A549 (cell line): ENCODE results near the gene SYCP2. TPM values are rescaled to one million over a fixed set of nuclear protein-coding genes. Genes with fewer than 3 reads are reported as not detected.

Experiments
- ATAC-seq, 2 experiments: fragments of 200-7000 bp in 1 of 2; fragments of >200 bp in 1 of 2; cut with Nextera tagmentation in 1 of 2; cut with Tn5 transposase in 1 of 2; 3 replicates each; pipeline versions ENCODE4 v1.8.0 to v1.9.1; 2018 to 2020; ENCODE audit warnings: mild to moderate bottlenecking in 1 of 2, moderate library complexity in 1 of 2
- CTCF ChIA-PET: fragments of 300-600 bp; sonication (Branson Sonifier 250); formaldehyde crosslinking; extraction: SDS; loops from one replicate; lab custom pipeline; 2021; ENCODE audit warnings: antibody characterized with exemption, inconsistent platforms; lab: Yijun Ruan, JAX
- POLR2A ChIA-PET: fragments of 350-600 bp; formaldehyde crosslinking; extraction: SDS; loops from one replicate; lab custom pipeline; 2021; ENCODE audit warnings: antibody characterized with exemption, inconsistent platforms; lab: Yijun Ruan, JAX
- DNase-seq, 2 experiments: peaks; one replicate each; pipeline versions ENCODE4 v3.0.0 to v3.0.0-alpha.2; 2011 to 2016; ENCODE audit warnings: low read depth in 1 of 2, low spot score in 1 of 2
- FAIRE-seq: peaks from 2 replicates; lab custom pipeline; 2011; peaks lifted over from hg19 to GRCh38; lab: Jason Lieb, UNC
- H3K27ac ChIP-seq, 2 experiments: fragments of >200 bp; sonication (Bioruptor Twin); formaldehyde crosslinking; 3 replicates each; pipeline ENCODE4 v1.5.1; 2016 to 2017
- H3K4me1 ChIP-seq: fragments of >200 bp; sonication (Bioruptor Twin); formaldehyde crosslinking; 3 replicates; pipeline ENCODE4 v1.6.1; 2016
- H3K4me2 ChIP-seq: fragments of >200 bp; sonication (Bioruptor Twin); formaldehyde crosslinking; 3 replicates; pipeline ENCODE4 v1.6.1; 2016
- H3K4me3 ChIP-seq: fragments of >200 bp; sonication (Bioruptor Twin); formaldehyde crosslinking; 3 replicates; pipeline ENCODE4 v1.5.1; 2016
- H3K9me3 ChIP-seq: fragments of >200 bp; sonication (Bioruptor Twin); formaldehyde crosslinking; 3 replicates; pipeline ENCODE4 v1.6.1; 2016
- BHLHE40 ChIP-seq: IDR thresholded peaks from 2 replicates; pipeline ENCODE4 v1.6.1; 2012; ENCODE audit warnings: low read depth, low read length, inconsistent platforms
- CBX8 ChIP-seq: fragments of 200-600 bp; sonication (generic); IDR thresholded peaks from 2 replicates; pipeline ENCODE4 v1.6.1; 2016
- CEBPB ChIP-seq, 2 experiments: fragments of >200 bp in 1 of 2; sonication (Bioruptor Twin) in 1 of 2; formaldehyde crosslinking in 1 of 2; IDR thresholded peaks; 2 replicates each; pipeline ENCODE4 v1.6.1; 2012 to 2016
- EHF ChIP-seq: fragments of 250-450 bp; sonication (Bioruptor Pico); IDR thresholded peaks from 2 replicates; pipeline ENCODE4 v1.5.0; 2020; ENCODE audit warnings: mild to moderate bottlenecking
- EHMT2 ChIP-seq: fragments of 200-600 bp; sonication (generic); IDR thresholded peaks from 2 replicates; pipeline ENCODE4 v1.6.1; 2016; ENCODE audit warnings: antibody characterized with exemption, low read depth, mild to moderate bottlenecking, moderate library complexity
- EP300 ChIP-seq, 2 experiments: fragments of >200 bp; sonication (Bioruptor Twin); formaldehyde crosslinking; IDR thresholded peaks; 2 replicates in 1 of 2; 3 replicates in 1 of 2; pipeline ENCODE4 v1.6.1; 2016 to 2017
- GATA3 ChIP-seq: IDR thresholded peaks from 2 replicates; pipeline ENCODE4 v1.6.1; 2012; ENCODE audit warnings: borderline replicate concordance
- HDAC2 ChIP-seq: fragments of 200-600 bp; sonication (generic); IDR thresholded peaks from 2 replicates; pipeline ENCODE4 v1.6.1; 2016
- HEYL ChIP-seq: fragments of 250-450 bp; sonication (Bioruptor Pico); IDR thresholded peaks from 2 replicates; pipeline ENCODE4 v1.8.0; 2021; ENCODE audit warnings: mild to moderate bottlenecking, moderate library complexity
- HOXA7 ChIP-seq: fragments of 250-450 bp; sonication (Bioruptor Pico); IDR thresholded peaks from 2 replicates; pipeline ENCODE4 v1.5.0; 2020; ENCODE audit warnings: mild to moderate bottlenecking, moderate library complexity
- JUN ChIP-seq, 2 experiments: fragments of >200 bp; sonication (Bioruptor Twin); formaldehyde crosslinking; IDR thresholded peaks; 2 replicates in 1 of 2; 3 replicates in 1 of 2; pipeline ENCODE4 v1.6.1; 2016 to 2017
- JUNB ChIP-seq: fragments of >200 bp; sonication (Bioruptor Twin); formaldehyde crosslinking; IDR thresholded peaks from 2 replicates; pipeline ENCODE4 v1.6.1; 2016
- KDM1A ChIP-seq: fragments of 200-600 bp; sonication (generic); IDR thresholded peaks from 2 replicates; pipeline ENCODE4 v1.6.1; 2016; ENCODE audit warnings: low read depth, mild to moderate bottlenecking
- KDM5A ChIP-seq: fragments of 200-600 bp; sonication (generic); IDR thresholded peaks from 2 replicates; pipeline ENCODE4 v1.6.1; 2016; ENCODE audit warnings: antibody characterized with exemption, mild to moderate bottlenecking
- MAFK ChIP-seq: fragments of 450-650 bp; IDR thresholded peaks from 2 replicates; pipeline ENCODE4 v1.6.1; 2014; ENCODE audit not compliant: partially characterized antibody
- MAZ ChIP-seq: fragments of 150-350 bp; IDR thresholded peaks from 2 replicates; pipeline ENCODE4 v1.6.1; 2014; ENCODE audit warnings: antibody characterized with exemption, low read depth, low read length, borderline replicate concordance
- NFE2L2 ChIP-seq: fragments of 150-350 bp; conservative IDR thresholded peaks from 2 replicates; pipeline ENCODE4 v1.6.1; 2014; ENCODE audit warnings: low read length
- NPAS2 ChIP-seq: fragments of 250-450 bp; sonication (Bioruptor Pico); IDR thresholded peaks from 2 replicates; pipeline ENCODE4 v1.8.0; 2022; ENCODE audit warnings: mild to moderate bottlenecking, moderate library complexity, borderline replicate concordance
- NR3C1 ChIP-seq: fragments of >200 bp; sonication (Bioruptor Twin); formaldehyde crosslinking; IDR thresholded peaks from 3 replicates; pipeline ENCODE4 v1.6.1; 2017
- PHF8 ChIP-seq: fragments of 200-600 bp; sonication (generic); IDR thresholded peaks from 2 replicates; pipeline ENCODE4 v1.6.1; 2016; ENCODE audit warnings: low read depth, mild to moderate bottlenecking, antibody characterized with exemption, moderate library complexity, borderline replicate concordance
- POLR2A ChIP-seq: IDR thresholded peaks from 2 replicates; pipeline ENCODE4 v1.6.1; 2012; ENCODE audit warnings: mild to moderate bottlenecking, low read length
- RARB ChIP-seq: fragments of 250-450 bp; sonication (Bioruptor Pico); IDR thresholded peaks from 2 replicates; pipeline ENCODE4 v1.8.0; 2021; ENCODE audit warnings: mild to moderate bottlenecking, moderate library complexity
- RCOR1 ChIP-seq: fragments of 150-350 bp; IDR thresholded peaks from 2 replicates; pipeline ENCODE4 v1.6.1; 2014; ENCODE audit warnings: antibody characterized with exemption, low read length, low read depth
- RFX5 ChIP-seq: fragments of 450-650 bp; IDR thresholded peaks from 2 replicates; pipeline ENCODE4 v1.7.1; 2014; ENCODE audit warnings: antibody characterized with exemption, mild to moderate bottlenecking, moderate library complexity
- RNF2 ChIP-seq: fragments of 200-600 bp; sonication (generic); IDR thresholded peaks from 2 replicates; pipeline ENCODE4 v1.6.1; 2016; ENCODE audit warnings: low read depth, mild to moderate bottlenecking, antibody characterized with exemption, moderate library complexity, borderline replicate concordance
- SMC3 ChIP-seq: fragments of >200 bp; sonication (Bioruptor Twin); formaldehyde crosslinking; IDR thresholded peaks from 3 replicates; pipeline ENCODE4 v1.6.1; 2018; ENCODE audit warnings: inconsistent platforms
- SREBF2 ChIP-seq: fragments of 450-650 bp; IDR thresholded peaks from 2 replicates; pipeline ENCODE4 v1.6.1; 2014; ENCODE audit warnings: mild to moderate bottlenecking, moderate library complexity
- TFCP2L1 ChIP-seq: fragments of 250-450 bp; sonication (Bioruptor Pico); IDR thresholded peaks from 2 replicates; pipeline ENCODE4 v1.5.0; 2021; ENCODE audit warnings: mild to moderate bottlenecking
- ZC3H11A ChIP-seq: fragments of 450-650 bp; IDR thresholded peaks from 2 replicates; pipeline ENCODE4 v1.6.1; 2014; ENCODE audit warnings: antibody characterized with exemption, mild to moderate bottlenecking
- WGBS: methylation state at CpG from one replicate; pipeline ENCODE4 v1.1.6; 2017; ENCODE audit errors: missing lambda C conversion rate; 5-methylcytosine and 5-hydroxymethylcytosine counted together
- polyA plus RNA-seq, 4 experiments: library from polyadenylated mRNA; depleted of rRNA in 3 of 4; stranded (reverse); fragments of >200 nt; fragmentation: RNase III in 1 of 4; extraction: RNeasy Plus Mini Kit Qiagen cat#74134 plus additional on column Dnase treatment in 1 of 4; gene quantifications; 2 replicates in 3 of 4; 3 replicates in 1 of 4; pipeline ENCODE4 v1.2.3, GENCODE V29; 2011 to 2017
- TF ChIP-seq, protein P1 (sequence below): IDR thresholded peaks from 2 replicates; pipeline ENCODE4 v1.6.1; 2012
- TF ChIP-seq, protein P2 (sequence below): fragments of >200 bp; sonication (Bioruptor Twin); formaldehyde crosslinking; IDR thresholded peaks from 3 replicates; pipeline ENCODE4 v1.5.1; 2016
- TF ChIP-seq, protein P3 (sequence below): fragments of 250-450 bp; sonication (Bioruptor Pico); IDR thresholded peaks from 2 replicates; pipeline ENCODE4 v1.5.0; 2021; ENCODE audit warnings: mild to moderate bottlenecking, moderate library complexity, borderline replicate concordance
- TF ChIP-seq, protein P4 (sequence below): fragments of >200 bp; sonication (Bioruptor Twin); formaldehyde crosslinking; IDR thresholded peaks from 3 replicates; pipeline ENCODE4 v1.6.1; 2016
- TF ChIP-seq, protein P5 (sequence below): IDR thresholded peaks from 2 replicates; pipeline ENCODE4 v1.6.1; 2012; ENCODE audit warnings: low read depth, borderline replicate concordance
- TF ChIP-seq, protein P6 (sequence below): fragments of 250-450 bp; sonication (Bioruptor Pico); IDR thresholded peaks from 2 replicates; pipeline ENCODE4 v1.5.0; 2020; ENCODE audit warnings: low read depth, mild to moderate bottlenecking, moderate library complexity
- TF ChIP-seq, protein P7 (sequence below): fragments of 150-350 bp; IDR thresholded peaks from 2 replicates; pipeline ENCODE4 v1.6.1; 2014; ENCODE audit warnings: low read depth, mild to moderate bottlenecking, low read length

The SYCP2 gene
- polyA plus RNA-seq, 2 of the 4 experiments (the other 2 are of a cell fraction), result 0.52 to 2.1 TPM

DNA sequence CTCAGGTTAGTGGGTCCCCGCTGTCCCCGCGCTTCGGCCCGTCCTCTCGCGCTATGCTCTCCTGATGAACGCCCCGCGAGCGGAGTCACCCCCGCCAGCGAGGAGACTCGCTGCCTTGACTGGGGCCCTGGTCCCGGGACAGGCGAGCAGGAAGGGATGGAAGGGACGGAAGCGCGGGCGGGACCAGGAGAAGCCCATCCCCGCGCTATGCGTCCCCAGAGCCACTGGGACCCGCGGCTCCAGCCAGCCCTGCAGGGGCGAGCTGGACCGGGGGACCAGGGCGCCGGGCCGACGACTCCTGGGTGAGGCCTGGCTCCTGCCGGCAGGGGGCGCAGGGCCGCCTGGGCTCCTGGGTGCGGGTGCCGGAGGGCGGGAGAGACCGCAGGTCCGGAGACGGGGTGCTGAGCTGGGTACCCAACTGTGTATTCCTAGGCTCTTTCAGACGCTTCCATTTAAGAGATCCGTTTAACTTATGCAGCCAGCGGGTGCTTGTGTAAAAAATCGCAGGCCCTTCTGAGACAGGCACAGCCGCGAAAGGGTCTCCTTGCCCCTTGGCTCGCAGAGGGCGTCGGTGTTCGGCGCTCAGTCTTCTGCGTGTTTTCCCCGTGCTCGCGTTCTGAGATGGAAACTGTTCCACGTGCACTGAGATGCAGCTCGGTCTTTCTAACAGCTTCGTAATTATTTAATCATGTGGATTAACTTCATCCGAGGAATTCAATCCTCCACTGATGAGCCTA is 580 bp upstream of the SYCP2 start:
- no peak for FAIRE-seq
- H3K4me2 ChIP-seq, result peak overlapping the region; percentile 82
- ChIA-PET CTCF (interaction anchor here (0.6 to 4.4 kb wide), 18 partner anchors 9 to 1182 kb away, joined by 3 to 73 read pairs (median 4); partner anchors contain the start of gene CDH26), POLR2A (no interaction called here)
- 12% methylated on average over 31 of the region's 59 CpGs for WGBS
- H3K9me3 ChIP-seq, result peaks cover 3% of the 10 kb centered on the region; the same call in 2 of the 3 replicates
- H3K27ac ChIP-seq, result peak overlapping the region; percentile 72 to 87
- peak; percentile 98 to 99 for ATAC-seq
- DNase-seq, result peak; percentile 79 to 82
- H3K4me3 ChIP-seq, result peak overlapping the region; percentile 66
- H3K4me1 ChIP-seq, result peaks cover 16% of the 10 kb centered on the region; the same call in 2 of the 3 replicates
- TF ChIP-seq SMC3 (peak; percentile 31; the same call in 1 of the 3 replicates), HEYL (CRISPR knock-in tag) (no peak), TFCP2L1 (no peak), MAFK (no peak), POLR2A (no peak), JUNB (no peak), KDM1A (no peak), PHF8 (peak; percentile 66; the same call in 1 of the 2 replicates), MAZ (no peak), RCOR1 (no peak), NFE2L2 (no peak), RFX5 (no peak), NPAS2 (CRISPR knock-in tag) (no peak), EP300 (IDR thresholded peaks at IDR 0.05) (no peak), KDM5A (no peak), BHLHE40 (no peak), CEBPB (IDR thresholded peaks at IDR 0.05) (no peak), SREBF2 (no peak), JUN (IDR thresholded peaks at IDR 0.05) (no peak), CBX8 (no peak), GATA3 (no peak), RARB (CRISPR knock-in tag) (no peak), HDAC2 (no peak), HOXA7 (CRISPR knock-in tag) (no peak), EHF (no peak), RNF2 (no peak), NR3C1 (no peak), ZC3H11A (no peak), EHMT2 (no peak)
- TF ChIP-seq, protein P1, sequence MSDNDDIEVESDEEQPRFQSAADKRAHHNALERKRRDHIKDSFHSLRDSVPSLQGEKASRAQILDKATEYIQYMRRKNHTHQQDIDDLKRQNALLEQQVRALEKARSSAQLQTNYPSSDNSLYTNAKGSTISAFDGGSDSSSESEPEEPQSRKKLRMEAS, result peak; percentile 27
- TF ChIP-seq, protein P2, sequence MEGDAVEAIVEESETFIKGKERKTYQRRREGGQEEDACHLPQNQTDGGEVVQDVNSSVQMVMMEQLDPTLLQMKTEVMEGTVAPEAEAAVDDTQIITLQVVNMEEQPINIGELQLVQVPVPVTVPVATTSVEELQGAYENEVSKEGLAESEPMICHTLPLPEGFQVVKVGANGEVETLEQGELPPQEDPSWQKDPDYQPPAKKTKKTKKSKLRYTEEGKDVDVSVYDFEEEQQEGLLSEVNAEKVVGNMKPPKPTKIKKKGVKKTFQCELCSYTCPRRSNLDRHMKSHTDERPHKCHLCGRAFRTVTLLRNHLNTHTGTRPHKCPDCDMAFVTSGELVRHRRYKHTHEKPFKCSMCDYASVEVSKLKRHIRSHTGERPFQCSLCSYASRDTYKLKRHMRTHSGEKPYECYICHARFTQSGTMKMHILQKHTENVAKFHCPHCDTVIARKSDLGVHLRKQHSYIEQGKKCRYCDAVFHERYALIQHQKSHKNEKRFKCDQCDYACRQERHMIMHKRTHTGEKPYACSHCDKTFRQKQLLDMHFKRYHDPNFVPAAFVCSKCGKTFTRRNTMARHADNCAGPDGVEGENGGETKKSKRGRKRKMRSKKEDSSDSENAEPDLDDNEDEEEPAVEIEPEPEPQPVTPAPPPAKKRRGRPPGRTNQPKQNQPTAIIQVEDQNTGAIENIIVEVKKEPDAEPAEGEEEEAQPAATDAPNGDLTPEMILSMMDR, result peak; percentile 90
- TF ChIP-seq, protein P3, sequence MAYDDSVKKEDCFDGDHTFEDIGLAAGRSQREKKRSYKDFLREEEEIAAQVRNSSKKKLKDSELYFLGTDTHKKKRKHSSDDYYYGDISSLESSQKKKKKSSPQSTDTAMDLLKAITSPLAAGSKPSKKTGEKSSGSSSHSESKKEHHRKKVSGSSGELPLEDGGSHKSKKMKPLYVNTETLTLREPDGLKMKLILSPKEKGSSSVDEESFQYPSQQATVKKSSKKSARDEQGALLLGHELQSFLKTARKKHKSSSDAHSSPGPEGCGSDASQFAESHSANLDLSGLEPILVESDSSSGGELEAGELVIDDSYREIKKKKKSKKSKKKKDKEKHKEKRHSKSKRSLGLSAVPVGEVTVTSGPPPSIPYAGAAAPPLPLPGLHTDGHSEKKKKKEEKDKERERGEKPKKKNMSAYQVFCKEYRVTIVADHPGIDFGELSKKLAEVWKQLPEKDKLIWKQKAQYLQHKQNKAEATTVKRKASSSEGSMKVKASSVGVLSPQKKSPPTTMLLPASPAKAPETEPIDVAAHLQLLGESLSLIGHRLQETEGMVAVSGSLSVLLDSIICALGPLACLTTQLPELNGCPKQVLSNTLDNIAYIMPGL, result no peak
- TF ChIP-seq, protein P4, sequence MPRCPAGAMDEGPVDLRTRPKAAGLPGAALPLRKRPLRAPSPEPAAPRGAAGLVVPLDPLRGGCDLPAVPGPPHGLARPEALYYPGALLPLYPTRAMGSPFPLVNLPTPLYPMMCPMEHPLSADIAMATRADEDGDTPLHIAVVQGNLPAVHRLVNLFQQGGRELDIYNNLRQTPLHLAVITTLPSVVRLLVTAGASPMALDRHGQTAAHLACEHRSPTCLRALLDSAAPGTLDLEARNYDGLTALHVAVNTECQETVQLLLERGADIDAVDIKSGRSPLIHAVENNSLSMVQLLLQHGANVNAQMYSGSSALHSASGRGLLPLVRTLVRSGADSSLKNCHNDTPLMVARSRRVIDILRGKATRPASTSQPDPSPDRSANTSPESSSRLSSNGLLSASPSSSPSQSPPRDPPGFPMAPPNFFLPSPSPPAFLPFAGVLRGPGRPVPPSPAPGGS, result no peak
- TF ChIP-seq, protein P5, sequence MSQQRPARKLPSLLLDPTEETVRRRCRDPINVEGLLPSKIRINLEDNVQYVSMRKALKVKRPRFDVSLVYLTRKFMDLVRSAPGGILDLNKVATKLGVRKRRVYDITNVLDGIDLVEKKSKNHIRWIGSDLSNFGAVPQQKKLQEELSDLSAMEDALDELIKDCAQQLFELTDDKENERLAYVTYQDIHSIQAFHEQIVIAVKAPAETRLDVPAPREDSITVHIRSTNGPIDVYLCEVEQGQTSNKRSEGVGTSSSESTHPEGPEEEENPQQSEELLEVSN, result peak; percentile 78
- TF ChIP-seq, protein P6, sequence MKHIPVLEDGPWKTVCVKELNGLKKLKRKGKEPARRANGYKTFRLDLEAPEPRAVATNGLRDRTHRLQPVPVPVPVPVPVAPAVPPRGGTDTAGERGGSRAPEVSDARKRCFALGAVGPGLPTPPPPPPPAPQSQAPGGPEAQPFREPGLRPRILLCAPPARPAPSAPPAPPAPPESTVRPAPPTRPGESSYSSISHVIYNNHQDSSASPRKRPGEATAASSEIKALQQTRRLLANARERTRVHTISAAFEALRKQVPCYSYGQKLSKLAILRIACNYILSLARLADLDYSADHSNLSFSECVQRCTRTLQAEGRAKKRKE (CRISPR knock-in tag), result no peak
- TF ChIP-seq, protein P7, sequence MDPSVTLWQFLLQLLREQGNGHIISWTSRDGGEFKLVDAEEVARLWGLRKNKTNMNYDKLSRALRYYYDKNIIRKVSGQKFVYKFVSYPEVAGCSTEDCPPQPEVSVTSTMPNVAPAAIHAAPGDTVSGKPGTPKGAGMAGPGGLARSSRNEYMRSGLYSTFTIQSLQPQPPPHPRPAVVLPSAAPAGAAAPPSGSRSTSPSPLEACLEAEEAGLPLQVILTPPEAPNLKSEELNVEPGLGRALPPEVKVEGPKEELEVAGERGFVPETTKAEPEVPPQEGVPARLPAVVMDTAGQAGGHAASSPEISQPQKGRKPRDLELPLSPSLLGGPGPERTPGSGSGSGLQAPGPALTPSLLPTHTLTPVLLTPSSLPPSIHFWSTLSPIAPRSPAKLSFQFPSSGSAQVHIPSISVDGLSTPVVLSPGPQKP, result no peak
